Measurements from ENCODE around the gene TMEM63B. TPM values are rescaled to one million over a fixed set of nuclear protein-coding genes. Genes with fewer than 3 reads are reported as not detected.

TMEM63B gene
- 10 to 100 TPM; 73.4 to 91.2 (median 87.7) TPM for total RNA-seq

GRCh38 chr6:44127186-44128019, at the start of gene TMEM63B, which contains the start of gene MRPL14:
TSS of gene TMEM63B (plus strand) at chr6:44127554. CDS start at chr6:44134585, 7,031 bp downstream.
TSS of gene MRPL14 (minus strand) at chr6:44127452. CDS start at chr6:44116611, 10,841 bp downstream.
- WGBS, 2 donors: 1 to 3% methylated on average over 16 to 49 of the region's 80 CpGs
- intact Hi-C loops (cut with DNase I; ENCODE audit: low total_unique reads): no loop called here
- peak within 1 kb of the TSS; percentile 75 for H3K4me3 ChIP-seq (ENCODE audit: low read depth, poor library complexity, severe bottlenecking)
- TF ChIP-seq CTCF (IDR thresholded peaks at IDR 0.05): no peak
- TF ChIP-seq POLR2A (IDR thresholded peaks at IDR 0.05): no peak
- peak; percentile 75 to 96 for DNase-seq (ENCODE audit: low spot score in 2 of 2)

- 89 to 94% methylated on average over 6 of the region's 6 CpGs for WGBS, 2 donors
- intact Hi-C loops (cut with DNase I; ENCODE audit: low total_unique reads): loop anchor here (5.0 kb wide), 2 partner anchors 356 to 411 kb away; no protein-coding TSS in a partner anchor
- H3K4me3 ChIP-seq (ENCODE audit: low read depth, poor library complexity, severe bottlenecking): no peak overlapping the region
- TF ChIP-seq CTCF (IDR thresholded peaks at IDR 0.05) (no peak), POLR2A (IDR thresholded peaks at IDR 0.05) (no peak)
- peak in 1 of 2 donors; percentile 76 for DNase-seq (ENCODE audit: low spot score in 2 of 2)
These were observed 49.0 kb upstream of the TMEM63B start for GRCh38 chr6:44078219-44078826.

- WGBS, 2 donors: 20% methylated on average over 8 of the region's 8 CpGs
- no peak for TF ChIP-seq POLR2A (IDR thresholded peaks at IDR 0.05)
- peak in 1 of 3 donors; percentile 91 for TF ChIP-seq CTCF (IDR thresholded peaks at IDR 0.05)
- intact Hi-C loops (cut with DNase I; ENCODE audit: low total_unique reads): loop anchor here (5.0 kb wide), 2 partner anchors 357 to 412 kb away; no protein-coding TSS in a partner anchor
- peak in 1 of 2 donors; percentile 84 for DNase-seq (ENCODE audit: low spot score in 2 of 2)
- H3K4me3 ChIP-seq (ENCODE audit: low read depth, poor library complexity, severe bottlenecking): no peak overlapping the region
These were observed 48.3 kb upstream of the TMEM63B start for GRCh38 chr6:44078827-44079671.

- intact Hi-C loops (cut with DNase I; ENCODE audit: low total_unique reads): loop anchor here (5.0 kb wide), 2 partner anchors 357 to 412 kb away; no protein-coding TSS in a partner anchor
- DNase-seq (ENCODE audit: low spot score in 2 of 2): no peak
- H3K4me3 ChIP-seq (ENCODE audit: low read depth, poor library complexity, severe bottlenecking): no peak overlapping the region
- WGBS, 2 donors: 92% methylated on average over 3 of the region's 3 CpGs
- TF ChIP-seq POLR2A (IDR thresholded peaks at IDR 0.05): no peak
- TF ChIP-seq CTCF (IDR thresholded peaks at IDR 0.05): no peak
These were observed 47.7 kb upstream of the TMEM63B start for GRCh38 chr6:44079672-44080071.

Measured in lower leg skin (tissue), 4 donors.